Measurements from ENCODE around the gene TMEM30B. TPM values are rescaled to one million over a fixed set of nuclear protein-coding genes. Genes with fewer than 3 reads are reported as not detected.

The TMEM30B gene
- polyA plus RNA-seq, 1 of the 3 experiments (the other 2 are of a cell fraction) = 0.15 TPM

GRCh38 chr14:61300209-61300608 lies 19.1 kb upstream of the TMEM30B start (continued):
- no peak for TF ChIP-seq USF2 (IDR thresholded peaks at IDR 0.05; ENCODE audit: borderline replicate concordance, low read depth, low read length)

GRCh38 chr14:61298824-61299223 lies 17.7 kb upstream of the TMEM30B start:
- no peak overlapping the region for H3K9ac ChIP-seq
- H3K27ac ChIP-seq (ENCODE audit: low read depth in 2 of 2, low read length in 1 of 2) = no peak overlapping the region
- WGBS (ENCODE audit: low lambda C conversion rate) = 87% methylated on average over 3 of the region's 3 CpGs
- no peaks in the 10 kb centered on the region for H3K36me3 ChIP-seq (replicated peaks in 1 of 2; ENCODE audit: control insufficient read depth in 1 of 2, insufficient read depth in 2 of 2, low read length in 1 of 2)
- DNase-seq = no peak
- ChIA-PET POLR2A (no interaction called here), CTCF (interaction anchor here (0.9 to 1.6 kb wide), 3 partner anchors 13 to 828 kb away, joined by 3 to 4 read pairs (median 3); no protein-coding TSS in a partner anchor)
- no peaks in the 10 kb centered on the region for H4K20me1 ChIP-seq (ENCODE audit: insufficient read depth)
- H3K27me3 ChIP-seq (ENCODE audit: insufficient read depth) = no peaks in the 10 kb centered on the region
- no peaks in the 10 kb centered on the region for H3K4me1 ChIP-seq (ENCODE audit: control insufficient read depth in 1 of 2, insufficient read depth in 2 of 2, low read depth in 1 of 2, low read length in 1 of 2)
- H3K9me3 ChIP-seq = no peaks in the 10 kb centered on the region
- no peak overlapping the region for H3K4me2 ChIP-seq
- no peaks in the 10 kb centered on the region for H3F3A ChIP-seq (replicated peaks; ENCODE audit: insufficient read depth)
- TF ChIP-seq, protein P1, sequence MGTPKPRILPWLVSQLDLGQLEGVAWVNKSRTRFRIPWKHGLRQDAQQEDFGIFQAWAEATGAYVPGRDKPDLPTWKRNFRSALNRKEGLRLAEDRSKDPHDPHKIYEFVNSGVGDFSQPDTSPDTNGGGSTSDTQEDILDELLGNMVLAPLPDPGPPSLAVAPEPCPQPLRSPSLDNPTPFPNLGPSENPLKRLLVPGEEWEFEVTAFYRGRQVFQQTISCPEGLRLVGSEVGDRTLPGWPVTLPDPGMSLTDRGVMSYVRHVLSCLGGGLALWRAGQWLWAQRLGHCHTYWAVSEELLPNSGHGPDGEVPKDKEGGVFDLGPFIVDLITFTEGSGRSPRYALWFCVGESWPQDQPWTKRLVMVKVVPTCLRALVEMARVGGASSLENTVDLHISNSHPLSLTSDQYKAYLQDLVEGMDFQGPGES (IDR thresholded peaks at IDR 0.05; ENCODE audit: low read depth, low read length) = no peak
- TF ChIP-seq RAD21 (IDR thresholded peaks at IDR 0.05; ENCODE audit: low read length) (no peak), YY1 (IDR thresholded peaks at IDR 0.05; ENCODE audit: low read depth) (no peak), MEF2A (IDR thresholded peaks at IDR 0.05; ENCODE audit: borderline replicate concordance, low read depth) (no peak), TAF1 (IDR thresholded peaks at IDR 0.05; ENCODE audit: borderline replicate concordance, low read depth, low read length) (no peak), JUND (IDR thresholded peaks at IDR 0.05) (no peak), CHD2 (IDR thresholded peaks at IDR 0.05; ENCODE audit: low read length, partially characterized antibody) (no peak), RXRA (IDR thresholded peaks at IDR 0.05; ENCODE audit: borderline replicate concordance, low read depth) (no peak), FOXM1 (IDR thresholded peaks at IDR 0.05; ENCODE audit: low read depth) (no peak), ELF1 (IDR thresholded peaks at IDR 0.05) (no peak), EP300 (IDR thresholded peaks at IDR 0.05; ENCODE audit: borderline replicate concordance in 1 of 2, low read depth in 1 of 2, low read length in 1 of 2) (no peak)
- no peak overlapping the region for H3K4me3 ChIP-seq (ENCODE audit: low read depth in 2 of 2, low read length in 1 of 2)
- no peaks in the 10 kb centered on the region for H3K79me2 ChIP-seq (ENCODE audit: insufficient read depth)
- no peaks in the 10 kb centered on the region for H3K9me2 ChIP-seq
- H2AFZ ChIP-seq (ENCODE audit: low read depth) = no peak overlapping the region

GRCh38 chr14:61297581-61297980 lies 16.4 kb upstream of the TMEM30B start:
- no peak overlapping the region for H3K9ac ChIP-seq
- ChIA-PET POLR2A (no interaction called here), CTCF (interaction anchor here (0.9 to 2.8 kb wide), 4 partner anchors 12 to 829 kb away, joined by 3 to 10 read pairs (median 6); no protein-coding TSS in a partner anchor)

More at GRCh38 chr14:61297581-61297980, 16.4 kb upstream of the TMEM30B start:
- Histone ChIP-seq H2AFZ (ENCODE audit: low read depth) (no peak overlapping the region), H3K36me3 (replicated peaks in 1 of 2; ENCODE audit: control insufficient read depth in 1 of 2, insufficient read depth in 2 of 2, low read length in 1 of 2) (no peaks in the 10 kb centered on the region), H3K79me2 (ENCODE audit: insufficient read depth) (no peaks in the 10 kb centered on the region), H3K27me3 (ENCODE audit: insufficient read depth) (no peaks in the 10 kb centered on the region), H4K20me1 (ENCODE audit: insufficient read depth) (no peaks in the 10 kb centered on the region), H3K4me1 (ENCODE audit: control insufficient read depth in 1 of 2, insufficient read depth in 2 of 2, low read depth in 1 of 2, low read length in 1 of 2) (no peaks in the 10 kb centered on the region), H3K9me3 (no peaks in the 10 kb centered on the region), H3K4me3 (ENCODE audit: low read depth in 2 of 2, low read length in 1 of 2) (no peak overlapping the region), H3K4me2 (no peak overlapping the region), H3K9me2 (no peaks in the 10 kb centered on the region), H3K27ac (ENCODE audit: low read depth in 2 of 2, low read length in 1 of 2) (no peak overlapping the region), H3F3A (replicated peaks; ENCODE audit: insufficient read depth) (no peaks in the 10 kb centered on the region)
- 67% methylated on average over 6 of the region's 6 CpGs for WGBS (ENCODE audit: low lambda C conversion rate)
- DNase-seq = no peak
- TF ChIP-seq, protein P2, sequence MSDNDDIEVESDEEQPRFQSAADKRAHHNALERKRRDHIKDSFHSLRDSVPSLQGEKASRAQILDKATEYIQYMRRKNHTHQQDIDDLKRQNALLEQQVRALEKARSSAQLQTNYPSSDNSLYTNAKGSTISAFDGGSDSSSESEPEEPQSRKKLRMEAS (IDR thresholded peaks at IDR 0.05; ENCODE audit: low read depth) = no peak
- TF ChIP-seq RAD21 (IDR thresholded peaks at IDR 0.05; ENCODE audit: low read length) = no peak
- no peak for TF ChIP-seq RCOR1 (IDR thresholded peaks at IDR 0.05; ENCODE audit: low read length)
- TF ChIP-seq FOXM1 (IDR thresholded peaks at IDR 0.05; ENCODE audit: low read depth) = no peak
- TF ChIP-seq JUND (IDR thresholded peaks at IDR 0.05) = no peak
- no peak for TF ChIP-seq RFX5 (IDR thresholded peaks at IDR 0.05; ENCODE audit: low read length)
- TF ChIP-seq EP300 (IDR thresholded peaks at IDR 0.05; ENCODE audit: borderline replicate concordance in 1 of 2, low read depth in 1 of 2, low read length in 1 of 2) = no peak
- no peak for TF ChIP-seq TCF12 (IDR thresholded peaks at IDR 0.05)
- no peak for TF ChIP-seq ELF1 (IDR thresholded peaks at IDR 0.05)
- no peak for TF ChIP-seq NFIC (IDR thresholded peaks at IDR 0.05; ENCODE audit: borderline replicate concordance)
- no peak for TF ChIP-seq NRF1 (IDR thresholded peaks at IDR 0.05; ENCODE audit: low read depth, low read length)
- no peak for TF ChIP-seq MXI1 (IDR thresholded peaks at IDR 0.05; ENCODE audit: low read depth, low read length)
- no peak for TF ChIP-seq RXRA (IDR thresholded peaks at IDR 0.05; ENCODE audit: borderline replicate concordance, low read depth)
- TF ChIP-seq PBX3 (IDR thresholded peaks at IDR 0.05) = no peak

Data from SK-N-SH (cell line).